ENCODE results near the gene COQ7. TPM values are rescaled to one million over a fixed set of nuclear protein-coding genes. Genes with fewer than 3 reads are reported as not detected.

COQ7 gene
- total and polyA plus RNA-seq, 7 experiments from 2014 or later = 16.7 to 20.4 (median 19.3) TPM

GRCh38 chr16:19094542-19095365, 27.3 kb downstream of the COQ7 start:
- Histone ChIP-seq H3K9me3 (ENCODE audit: control insufficient read depth in 2 of 3, low read length in 3 of 3) (no peaks in the 10 kb centered on the region), H3K36me3 (ENCODE audit: control insufficient read depth in 2 of 3, insufficient read depth in 3 of 3, low read length in 3 of 3) (no peaks in the 10 kb centered on the region), H3K4me1 (ENCODE audit: control insufficient read depth in 2 of 2, insufficient read depth in 2 of 2, low read length in 2 of 2) (no peaks in the 10 kb centered on the region), H3K4me3 (ENCODE audit: low read length) (no peak overlapping the region), H3K27ac (ENCODE audit: low read depth, low read length) (no peak overlapping the region), H3K27me3 (ENCODE audit: control insufficient read depth in 2 of 2, insufficient read depth in 2 of 2, low read length in 2 of 2) (no peaks in the 10 kb centered on the region)
- Mint-ChIP-seq H3K36me3 (peaks cover 3 to 7% (median 4%) of the 10 kb centered on the region in 5 donors), H3K27me3 (peaks cover 1 to 17% (median 8%) of the 10 kb centered on the region in 5 donors), H3K9me3 (peaks cover 0 to 27% (median 3%) of the 10 kb centered on the region in 11 donors), H3K4me3 (no peak overlapping the region), H3K4me1 (peaks cover 0 to 6% (median 0%) of the 10 kb centered on the region in 7 donors), H3K27ac (no peak overlapping the region)
- ATAC-seq (no peak), DNase-seq (no peak)
- POLR2A ChIA-PET = no interaction called here
- CTCF ChIA-PET = interaction anchor here (0.6 to 1.0 kb wide), 3 partner anchors 8 to 28 kb away, joined by 3 to 4 read pairs (median 3); no protein-coding TSS in a partner anchor
- intact Hi-C loops (cut with micrococcal nuclease) = no loop called here

- no peak for DNase-seq
- ATAC-seq = no peak
- intact Hi-C loops (cut with micrococcal nuclease) = no loop called here
- ChIA-PET POLR2A (no interaction called here), CTCF (interaction anchor here (1.0 kb wide), 1 partner anchor 9 kb away, joined by 4 read pairs; no protein-coding TSS in a partner anchor)
- H3K27me3 ChIP-seq (ENCODE audit: control insufficient read depth in 2 of 2, insufficient read depth in 2 of 2, low read length in 2 of 2) = no peaks in the 10 kb centered on the region
- no peak overlapping the region for H3K27ac ChIP-seq (ENCODE audit: low read depth, low read length)
- H3K4me1 ChIP-seq (ENCODE audit: control insufficient read depth in 2 of 2, insufficient read depth in 2 of 2, low read length in 2 of 2) = no peaks in the 10 kb centered on the region
- Mint-ChIP-seq H3K36me3 (peaks cover 3 to 7% (median 4%) of the 10 kb centered on the region in 5 donors), H3K27ac (no peak overlapping the region), H3K9me3 (peaks cover 0 to 27% (median 3%) of the 10 kb centered on the region in 11 donors), H3K4me3 (no peak overlapping the region), H3K4me1 (peaks cover 0 to 6% (median 0%) of the 10 kb centered on the region in 7 donors), H3K27me3 (peaks cover 2 to 17% (median 10%) of the 10 kb centered on the region in 5 donors)
- H3K9me3 ChIP-seq (ENCODE audit: control insufficient read depth in 2 of 3, low read length in 3 of 3) = no peaks in the 10 kb centered on the region
- H3K4me3 ChIP-seq (ENCODE audit: low read length) = no peak overlapping the region
- H3K36me3 ChIP-seq (ENCODE audit: control insufficient read depth in 2 of 3, insufficient read depth in 3 of 3, low read length in 3 of 3) = no peaks in the 10 kb centered on the region
Observed at GRCh38 chr16:19095654-19096053, 28.2 kb downstream of the COQ7 start.

GRCh38 chr16:19098173-19098572, 30.8 kb downstream of the COQ7 start:
- CTCF ChIA-PET = no interaction called here
- Mint-ChIP-seq H3K27me3 (peaks cover 5 to 19% (median 10%) of the 10 kb centered on the region in 5 donors), H3K36me3 (peaks cover 2 to 7% (median 4%) of the 10 kb centered on the region in 5 donors), H3K27ac (no peak overlapping the region), H3K4me3 (no peak overlapping the region), H3K4me1 (peaks cover 0 to 6% (median 0%) of the 10 kb centered on the region in 7 donors), H3K9me3 (peaks cover 0 to 12% (median 2%) of the 10 kb centered on the region in 11 donors)
- Histone ChIP-seq H3K4me3 (ENCODE audit: low read length) (no peak overlapping the region), H3K36me3 (ENCODE audit: control insufficient read depth in 2 of 3, insufficient read depth in 3 of 3, low read length in 3 of 3) (no peaks in the 10 kb centered on the region), H3K27ac (ENCODE audit: low read depth, low read length) (no peak overlapping the region), H3K4me1 (ENCODE audit: control insufficient read depth in 2 of 2, insufficient read depth in 2 of 2, low read length in 2 of 2) (no peaks in the 10 kb centered on the region), H3K9me3 (ENCODE audit: control insufficient read depth in 2 of 3, low read length in 3 of 3) (no peaks in the 10 kb centered on the region), H3K27me3 (ENCODE audit: control insufficient read depth in 2 of 2, insufficient read depth in 2 of 2, low read length in 2 of 2) (no peaks in the 10 kb centered on the region)
- DNase-seq (no peak), ATAC-seq (no peak)
- intact Hi-C loops (cut with micrococcal nuclease) = no loop called here
- POLR2A ChIA-PET = no interaction called here

GRCh38 chr16:19102187-19102872, 34.9 kb downstream of the COQ7 start:
- peaks cover 0 to 3% (median 0%) of the 10 kb centered on the region in 7 donors for H3K4me1 Mint-ChIP-seq
- peaks cover 0 to 12% (median 2%) of the 10 kb centered on the region in 11 donors for H3K9me3 Mint-ChIP-seq
- H3K27ac Mint-ChIP-seq = no peak overlapping the region
- POLR2A ChIA-PET = no interaction called here
- no peaks in the 10 kb centered on the region for H3K36me3 ChIP-seq (ENCODE audit: control insufficient read depth in 2 of 3, insufficient read depth in 3 of 3, low read length in 3 of 3)
- ATAC-seq (no peak), DNase-seq (no peak)
- no peak overlapping the region for H3K4me3 Mint-ChIP-seq
- CTCF ChIA-PET = interaction anchor here (0.6 kb wide), 1 partner anchor 13 kb away, joined by 3 read pairs; no protein-coding TSS in a partner anchor
- peaks cover 0 to 12% (median 5%) of the 10 kb centered on the region in 5 donors for H3K27me3 Mint-ChIP-seq
- H3K27ac ChIP-seq (ENCODE audit: low read depth, low read length) = no peak overlapping the region
- no peaks in the 10 kb centered on the region for H3K4me1 ChIP-seq (ENCODE audit: control insufficient read depth in 2 of 2, insufficient read depth in 2 of 2, low read length in 2 of 2)
- peaks cover 0 to 7% (median 4%) of the 10 kb centered on the region in 5 donors for H3K36me3 Mint-ChIP-seq
- no peaks in the 10 kb centered on the region for H3K9me3 ChIP-seq (ENCODE audit: control insufficient read depth in 2 of 3, low read length in 3 of 3)
- H3K27me3 ChIP-seq (ENCODE audit: control insufficient read depth in 2 of 2, insufficient read depth in 2 of 2, low read length in 2 of 2) = no peaks in the 10 kb centered on the region
- intact Hi-C loops (cut with micrococcal nuclease) = no loop called here
- H3K4me3 ChIP-seq (ENCODE audit: low read length) = no peak overlapping the region

- intact Hi-C loops (cut with micrococcal nuclease) = no loop called here
Observed at GRCh38 chr16:19104607-19105006, 37.2 kb downstream of the COQ7 start.

GRCh38 chr16:19105131-19105530, 37.7 kb downstream of the COQ7 start:
- H3K9me3 ChIP-seq (ENCODE audit: control insufficient read depth in 2 of 3, low read length in 3 of 3) = no peaks in the 10 kb centered on the region
- no peak overlapping the region for H3K27ac Mint-ChIP-seq
- H3K4me1 Mint-ChIP-seq = peaks cover 0 to 10% (median 0%) of the 10 kb centered on the region in 7 donors
- no peaks in the 10 kb centered on the region for H3K4me1 ChIP-seq (ENCODE audit: control insufficient read depth in 2 of 2, insufficient read depth in 2 of 2, low read length in 2 of 2)
- H3K4me3 ChIP-seq (ENCODE audit: low read length) = no peak overlapping the region
- H3K27me3 Mint-ChIP-seq = peaks cover 0 to 17% (median 10%) of the 10 kb centered on the region in 5 donors
- no peaks in the 10 kb centered on the region for H3K36me3 Mint-ChIP-seq
- no peaks in the 10 kb centered on the region for H3K27me3 ChIP-seq (ENCODE audit: control insufficient read depth in 2 of 2, insufficient read depth in 2 of 2, low read length in 2 of 2)
- H3K36me3 ChIP-seq (ENCODE audit: control insufficient read depth in 2 of 3, insufficient read depth in 3 of 3, low read length in 3 of 3) = no peaks in the 10 kb centered on the region
- no peak overlapping the region for H3K4me3 Mint-ChIP-seq
- ChIA-PET CTCF (no interaction called here), POLR2A (no interaction called here)
- intact Hi-C loops (cut with micrococcal nuclease) = no loop called here
- H3K9me3 Mint-ChIP-seq = no peaks in the 10 kb centered on the region
- no peak overlapping the region for H3K27ac ChIP-seq (ENCODE audit: low read depth, low read length)
- ATAC-seq (no peak), DNase-seq (no peak)

More at GRCh38 chr16:19104607-19105006, 37.2 kb downstream of the COQ7 start:
- Mint-ChIP-seq H3K4me3 (no peak overlapping the region), H3K27me3 (peaks cover 0 to 15% (median 13%) of the 10 kb centered on the region in 5 donors), H3K9me3 (peaks cover 0 to 2% (median 0%) of the 10 kb centered on the region in 11 donors), H3K36me3 (no peaks in the 10 kb centered on the region), H3K27ac (no peak overlapping the region), H3K4me1 (peaks cover 0 to 10% (median 0%) of the 10 kb centered on the region in 7 donors)
- Histone ChIP-seq H3K36me3 (ENCODE audit: control insufficient read depth in 2 of 3, insufficient read depth in 3 of 3, low read length in 3 of 3) (no peaks in the 10 kb centered on the region), H3K9me3 (ENCODE audit: control insufficient read depth in 2 of 3, low read length in 3 of 3) (no peaks in the 10 kb centered on the region), H3K4me1 (ENCODE audit: control insufficient read depth in 2 of 2, insufficient read depth in 2 of 2, low read length in 2 of 2) (no peaks in the 10 kb centered on the region), H3K4me3 (ENCODE audit: low read length) (no peak overlapping the region), H3K27me3 (ENCODE audit: control insufficient read depth in 2 of 2, insufficient read depth in 2 of 2, low read length in 2 of 2) (no peaks in the 10 kb centered on the region), H3K27ac (ENCODE audit: low read depth, low read length) (no peak overlapping the region)
- no peak for ATAC-seq
- ChIA-PET POLR2A (no interaction called here), CTCF (no interaction called here)
- DNase-seq = no peak

Data from naive thymus-derived CD4-positive, alpha-beta T cell (primary cell).